MM.1S (cell line): ENCODE measurements around the gene HEXIM2.

Source experiments
- DNase-seq: peaks from one replicate; pipeline ENCODE4 v3.0.0-alpha.2; 2015
- H2AFZ ChIP-seq: fragments of 300-600 bp; sonication (generic); 2 replicates; pipeline ENCODE4 v1.6.0; 2016; ENCODE audit warnings: antibody characterized with exemption, low read length
- H3F3A ChIP-seq: fragments of 300-600 bp; sonication (generic); 2 replicates; pipeline ENCODE4 v1.6.1; 2016; ENCODE audit warnings: mild to moderate bottlenecking, antibody characterized with exemption, low read length, moderate library complexity, mixed read lengths; ENCODE audit not compliant: insufficient read depth
- H3K27ac ChIP-seq: fragments of 300-600 bp; sonication (generic); 2 replicates; pipeline ENCODE4 v1.5.1; 2016; ENCODE audit warnings: mild to moderate bottlenecking, low read length
- H3K27me3 ChIP-seq: fragments of 300-600 bp; sonication (generic); replicated peaks from 2 replicates; pipeline ENCODE4 v1.6.0; 2016; ENCODE audit warnings: low read length; ENCODE audit not compliant: insufficient read depth
- H3K36me3 ChIP-seq: fragments of 300-600 bp; sonication (generic); replicated peaks from 2 replicates; pipeline ENCODE4 v1.6.1; 2016; ENCODE audit warnings: mild to moderate bottlenecking, low read length, mixed read lengths; ENCODE audit not compliant: insufficient read depth
- H3K4me1 ChIP-seq: fragments of 300-600 bp; sonication (generic); 2 replicates; pipeline ENCODE4 v1.6.1; 2016; ENCODE audit warnings: low read length, mixed read lengths
- H3K4me2 ChIP-seq: fragments of 300-600 bp; sonication (generic); 2 replicates; pipeline ENCODE4 v1.6.0; 2016; ENCODE audit warnings: low read depth, low read length
- H3K4me3 ChIP-seq: fragments of 300-600 bp; sonication (generic); 2 replicates; pipeline ENCODE4 v1.5.1; 2016; ENCODE audit warnings: low read length, mixed read lengths
- H3K79me2 ChIP-seq: fragments of 300-600 bp; sonication (generic); 2 replicates; pipeline ENCODE4 v1.6.1; 2016; ENCODE audit warnings: mixed run types, low read length, mixed read lengths
- H3K9ac ChIP-seq: fragments of 300-600 bp; sonication (generic); 2 replicates; pipeline ENCODE4 v1.6.1; 2016; ENCODE audit warnings: low read length, mixed read lengths
- H3K9me2 ChIP-seq: fragments of 300-600 bp; sonication (generic); replicated peaks from 2 replicates; pipeline ENCODE4 v1.6.1; 2016; ENCODE audit warnings: mild to moderate bottlenecking, low read length, mixed read lengths; ENCODE audit not compliant: insufficient read depth
- H3K9me3 ChIP-seq: fragments of 300-600 bp; sonication (generic); replicated peaks from 2 replicates; pipeline ENCODE4 v1.6.1; 2016; ENCODE audit warnings: mild to moderate bottlenecking, low read length, mixed read lengths; ENCODE audit not compliant: insufficient read depth
- H4K20me1 ChIP-seq: fragments of 300-600 bp; sonication (generic); 2 replicates; pipeline ENCODE4 v1.6.1; 2016; ENCODE audit warnings: mild to moderate bottlenecking, low read length, moderate library complexity, mixed read lengths; ENCODE audit not compliant: insufficient read depth
- CTCF ChIP-seq: fragments of 300-600 bp; sonication (generic); IDR thresholded peaks from 2 replicates; pipeline ENCODE4 v1.5.1; 2016; ENCODE audit warnings: antibody characterized with exemption, low read length, mixed read lengths
- EZH2 ChIP-seq: fragments of 300-600 bp; sonication (generic); optimal IDR thresholded peaks from 2 replicates; pipeline ENCODE3; 2017; ENCODE audit warnings: low read depth, mild to moderate bottlenecking, antibody characterized with exemption, low read length, mixed read lengths
- EZH2phosphoT487 ChIP-seq: fragments of 300-600 bp; sonication (generic); IDR thresholded peaks from 2 replicates; pipeline ENCODE4 v1.6.1; 2018; ENCODE audit warnings: antibody characterized with exemption, low read length

HEXIM2 gene

GRCh38 chr17:45128331-45128730, 33.3 kb upstream of the HEXIM2 start:
- Histone ChIP-seq H3K9ac (no peak overlapping the region), H3K4me1 (peaks cover 6% of the 10 kb centered on the region; the same call in 1 of the 2 replicates), H3K79me2 (no peaks in the 10 kb centered on the region), H3K9me3 (no peaks in the 10 kb centered on the region), H3K27me3 (0 out of 2 replicates have a peak, but pooled peaks cover 8% of the 10 kb centered on the region), H3K27ac (no peak overlapping the region), H3K4me2 (no peak overlapping the region), H3K9me2 (no peaks in the 10 kb centered on the region), H3F3A (peaks cover 6% of the 10 kb centered on the region), H2AFZ (no peak overlapping the region), H3K36me3 (no peaks in the 10 kb centered on the region), H3K4me3 (no peak overlapping the region), H4K20me1 (no peaks in the 10 kb centered on the region)
- no peak for TF ChIP-seq EZH2
- TF ChIP-seq CTCF: no peak
- no peak for TF ChIP-seq EZH2phosphoT487
- no peak for DNase-seq

DNA sequence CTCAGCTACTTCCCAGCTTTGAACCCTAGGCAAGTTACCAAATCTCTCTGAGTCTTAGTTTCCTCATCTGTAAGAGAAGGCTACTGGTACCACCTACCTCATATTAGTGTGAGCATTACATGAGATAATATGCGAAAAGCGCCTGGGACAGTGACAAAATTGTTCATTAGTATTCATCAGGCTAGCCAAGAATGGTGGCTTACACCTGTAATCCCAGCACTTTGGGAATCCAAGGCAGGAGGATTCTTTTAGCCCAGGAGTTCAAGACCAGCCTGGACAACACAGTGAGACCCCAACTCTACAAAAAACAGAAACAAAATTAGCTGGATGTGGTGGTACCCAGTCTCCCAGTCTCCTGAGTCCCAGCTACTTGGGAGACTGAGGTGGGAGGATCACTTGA, 32.7 kb upstream of the HEXIM2 start:
- TF ChIP-seq EZH2phosphoT487 (no peak), CTCF (no peak), EZH2 (no peak)
- H3K79me2 ChIP-seq: no peaks in the 10 kb centered on the region
- no peaks in the 10 kb centered on the region for H3K9me3 ChIP-seq
- no peak overlapping the region for H3K9ac ChIP-seq
- no peak overlapping the region for H3K4me3 ChIP-seq
- no peak overlapping the region for H3K4me2 ChIP-seq
- H3K27me3 ChIP-seq: 0 out of 2 replicates have a peak, but pooled peaks cover 8% of the 10 kb centered on the region
- no peak overlapping the region for H2AFZ ChIP-seq
- H4K20me1 ChIP-seq: no peaks in the 10 kb centered on the region
- no peaks in the 10 kb centered on the region for H3K9me2 ChIP-seq
- H3F3A ChIP-seq: peaks cover 6% of the 10 kb centered on the region
- no peaks in the 10 kb centered on the region for H3K36me3 ChIP-seq
- DNase-seq: no peak
- peaks cover 6% of the 10 kb centered on the region; the same call in 1 of the 2 replicates for H3K4me1 ChIP-seq
- no peak overlapping the region for H3K27ac ChIP-seq

GRCh38 chr17:45129426-45129939, 32.2 kb upstream of the HEXIM2 start:
- Histone ChIP-seq H3K79me2 (no peaks in the 10 kb centered on the region), H3K9me2 (no peaks in the 10 kb centered on the region), H3K4me1 (peaks cover 6% of the 10 kb centered on the region; the same call in 1 of the 2 replicates), H3K27ac (no peak overlapping the region), H3K36me3 (no peaks in the 10 kb centered on the region), H3K4me3 (no peak overlapping the region), H3K9me3 (no peaks in the 10 kb centered on the region), H3F3A (peaks cover 6% of the 10 kb centered on the region), H4K20me1 (no peaks in the 10 kb centered on the region), H2AFZ (no peak overlapping the region), H3K9ac (no peak overlapping the region), H3K27me3 (0 out of 2 replicates have a peak, but pooled peaks cover 8% of the 10 kb centered on the region), H3K4me2 (no peak overlapping the region)
- TF ChIP-seq CTCF: no peak
- no peak for TF ChIP-seq EZH2
- TF ChIP-seq EZH2phosphoT487: no peak
- DNase-seq: no peak
